Urinary bladder (tissue), 4 donors: ENCODE data around the gene NFAT5. TPM values are rescaled to one million over a fixed set of nuclear protein-coding genes. Genes with fewer than 3 reads are reported as not detected.
A peak's percentile ranks its signal among the peaks of the same experiment; 100 is the strongest.

Source experiments
- DNase-seq: peaks from one replicate; pipeline ENCODE4 v3.0.0-alpha.2; 2015; ENCODE audit errors: extremely low spot score
- H3K27ac ChIP-seq: one replicate; pipeline ENCODE4 v1.5.1; 2013; ENCODE audit warnings: low read depth, mild to moderate bottlenecking, moderate library complexity
- H3K36me3 ChIP-seq: one replicate; pipeline ENCODE4 v1.6.1; 2013; ENCODE audit warnings: mild to moderate bottlenecking, moderate library complexity; ENCODE audit not compliant: insufficient read depth
- H3K4me1 ChIP-seq: one replicate; pipeline ENCODE4 v1.6.1; 2013; ENCODE audit warnings: mild to moderate bottlenecking, moderate library complexity; ENCODE audit not compliant: insufficient read depth
- H3K4me3 ChIP-seq: one replicate; pipeline ENCODE4 v1.5.1; 2013; ENCODE audit warnings: low read depth, low read length
- WGBS: extraction: QIAGEN DNeasy Blood & Tissue Kit; methylation state at CpG from one replicate; pipeline ENCODE4 v1.1.7; 2013; 5-methylcytosine and 5-hydroxymethylcytosine counted together
- polyA plus RNA-seq: library from polyadenylated mRNA; stranded (reverse); fragments of 200-250 nt; gene quantifications from one replicate; pipeline ENCODE4 v1.2.3, GENCODE V29; 2013
- total RNA-seq: library from RNA; depleted of rRNA; stranded (reverse); fragments of >200 nt; gene quantifications from one replicate; pipeline ENCODE4 v1.2.3, GENCODE V29; 2014
- donor health status: healthy with polysubstance abuse.
- donor health status: healthy.

The NFAT5 gene
- total and polyA plus RNA-seq, 2 donors: 7.1 to 100 TPM

- H3K4me3 ChIP-seq: no peak overlapping the region
- no peak for DNase-seq
- no peak overlapping the region for H3K27ac ChIP-seq
- no peaks in the 10 kb centered on the region for H3K36me3 ChIP-seq
- H3K4me1 ChIP-seq: no peaks in the 10 kb centered on the region
- WGBS: 98% methylated on average over 4 of the region's 4 CpGs
Observed at GRCh38 chr16:69593751-69594255, 28.0 kb downstream of the NFAT5 start.

GRCh38 chr16:69595127-69596036 is 29.6 kb downstream of the NFAT5 start:
- no peaks in the 10 kb centered on the region for H3K4me1 ChIP-seq
- no peak overlapping the region for H3K27ac ChIP-seq
- WGBS: 82% methylated on average over 8 of the region's 8 CpGs
- DNase-seq: no peak
- H3K4me3 ChIP-seq: no peak overlapping the region
- no peaks in the 10 kb centered on the region for H3K36me3 ChIP-seq

- no peak for DNase-seq
- no peak overlapping the region for H3K27ac ChIP-seq
- H3K36me3 ChIP-seq: no peaks in the 10 kb centered on the region
- no peak overlapping the region for H3K4me3 ChIP-seq
- no peaks in the 10 kb centered on the region for H3K4me1 ChIP-seq
Observed at GRCh38 chr16:69596801-69597200, 31.0 kb downstream of the NFAT5 start.

GRCh38 chr16:69598045-69598444 is 32.3 kb downstream of the NFAT5 start:
- DNase-seq: no peak
- Histone ChIP-seq H3K27ac (no peak overlapping the region), H3K4me1 (no peaks in the 10 kb centered on the region), H3K36me3 (no peaks in the 10 kb centered on the region), H3K4me3 (no peak overlapping the region)
- 94% methylated on average over 5 of the region's 5 CpGs for WGBS

- no peak overlapping the region for H3K27ac ChIP-seq
- H3K4me1 ChIP-seq: no peaks in the 10 kb centered on the region
- no peak overlapping the region for H3K4me3 ChIP-seq
- 87% methylated on average over 1 of the region's 1 CpG for WGBS
- no peaks in the 10 kb centered on the region for H3K36me3 ChIP-seq
- no peak for DNase-seq
Observed at GRCh38 chr16:69599731-69600130, 34.0 kb downstream of the NFAT5 start.

- H3K4me3 ChIP-seq: no peak overlapping the region
- no peaks in the 10 kb centered on the region for H3K36me3 ChIP-seq
- H3K4me1 ChIP-seq: no peaks in the 10 kb centered on the region
- DNase-seq: no peak
- no peak overlapping the region for H3K27ac ChIP-seq
Observed at GRCh38 chr16:69600202-69600601, 34.4 kb downstream of the NFAT5 start.

- no peak overlapping the region for H3K4me3 ChIP-seq
- no peak overlapping the region for H3K27ac ChIP-seq
- no peak for DNase-seq
- 92% methylated on average over 6 of the region's 6 CpGs for WGBS
- H3K4me1 ChIP-seq: no peaks in the 10 kb centered on the region
- H3K36me3 ChIP-seq: no peaks in the 10 kb centered on the region
Observed at GRCh38 chr16:69601250-69601649, 35.5 kb downstream of the NFAT5 start.

- Histone ChIP-seq H3K27ac (no peak overlapping the region), H3K4me1 (no peaks in the 10 kb centered on the region)
Observed at GRCh38 chr16:69606985-69607384, 41.2 kb downstream of the NFAT5 start.

GRCh38 chr16:69607674-69608073 is 41.9 kb downstream of the NFAT5 start:
- no peak overlapping the region for H3K4me3 ChIP-seq
- no peaks in the 10 kb centered on the region for H3K4me1 ChIP-seq
- no peaks in the 10 kb centered on the region for H3K36me3 ChIP-seq
- no peak overlapping the region for H3K27ac ChIP-seq
- no peak for DNase-seq

More at GRCh38 chr16:69606985-69607384, 41.2 kb downstream of the NFAT5 start:
- Histone ChIP-seq H3K4me3 (no peak overlapping the region), H3K36me3 (no peaks in the 10 kb centered on the region)
- DNase-seq: no peak

GRCh38 chr16:69610356-69610755 is 44.6 kb downstream of the NFAT5 start:
- no peaks in the 10 kb centered on the region for H3K36me3 ChIP-seq
- no peak overlapping the region for H3K27ac ChIP-seq
- H3K4me3 ChIP-seq: no peak overlapping the region
- DNase-seq: no peak
- H3K4me1 ChIP-seq: no peaks in the 10 kb centered on the region
- WGBS: 32% methylated on average over 1 of the region's 1 CpG

- no peak overlapping the region for H3K4me3 ChIP-seq
- H3K36me3 ChIP-seq: no peaks in the 10 kb centered on the region
- no peak for DNase-seq
- no peak overlapping the region for H3K27ac ChIP-seq
- no peaks in the 10 kb centered on the region for H3K4me1 ChIP-seq
Observed at GRCh38 chr16:69611103-69611640, 45.4 kb downstream of the NFAT5 start.

GRCh38 chr16:69613378-69614154 is 47.8 kb downstream of the NFAT5 start:
- Histone ChIP-seq H3K27ac (peak overlapping the region; percentile 67), H3K4me3 (no peak overlapping the region), H3K4me1 (no peaks in the 10 kb centered on the region), H3K36me3 (no peaks in the 10 kb centered on the region)
- 57% methylated on average over 1 of the region's 1 CpG for WGBS
- peak; percentile 54 for DNase-seq

- no peaks in the 10 kb centered on the region for H3K36me3 ChIP-seq
- over 99% methylated on average over 2 of the region's 2 CpGs for WGBS
- no peak overlapping the region for H3K4me3 ChIP-seq
- H3K4me1 ChIP-seq: no peaks in the 10 kb centered on the region
- no peak for DNase-seq
- H3K27ac ChIP-seq: no peak overlapping the region
Observed at GRCh38 chr16:69615528-69615927, 49.8 kb downstream of the NFAT5 start.

GRCh38 chr16:69616082-69616481 is 50.3 kb downstream of the NFAT5 start:
- Histone ChIP-seq H3K4me3 (no peak overlapping the region), H3K4me1 (no peaks in the 10 kb centered on the region), H3K27ac (no peak overlapping the region), H3K36me3 (no peaks in the 10 kb centered on the region)
- no peak for DNase-seq
- 98% methylated on average over 4 of the region's 4 CpGs for WGBS
